ENCODE measurements around the gene TSC2. TPM values are rescaled to one million over a fixed set of nuclear protein-coding genes. Genes with fewer than 3 reads are reported as not detected.
"Not testable (repeated sequence)": the region's sequence is repeated elsewhere in the genome, so short reads cannot be mapped to it uniquely, and the experiment has no call there.

The TSC2 gene
- total RNA-seq, 3 donors from 2014 or later (not counting 1 experiment from before 2014, with no cell fraction given) = 135 to 197 (median 161) TPM

- peak overlapping the region; percentile 76 to 94 for H3K27ac Mint-ChIP-seq
- H3K27me3 Mint-ChIP-seq (ENCODE audit: low read depth in 2 of 2) = no peaks in the 10 kb centered on the region
- H3K9me3 Mint-ChIP-seq = no peaks in the 10 kb centered on the region
- no peaks in the 10 kb centered on the region for H3K36me3 Mint-ChIP-seq
- DNase-seq (peak in 1 of 2 donors; percentile 32), ATAC-seq (peak; percentile 27 to 41 (median 40))
- TF ChIP-seq, protein P1, sequence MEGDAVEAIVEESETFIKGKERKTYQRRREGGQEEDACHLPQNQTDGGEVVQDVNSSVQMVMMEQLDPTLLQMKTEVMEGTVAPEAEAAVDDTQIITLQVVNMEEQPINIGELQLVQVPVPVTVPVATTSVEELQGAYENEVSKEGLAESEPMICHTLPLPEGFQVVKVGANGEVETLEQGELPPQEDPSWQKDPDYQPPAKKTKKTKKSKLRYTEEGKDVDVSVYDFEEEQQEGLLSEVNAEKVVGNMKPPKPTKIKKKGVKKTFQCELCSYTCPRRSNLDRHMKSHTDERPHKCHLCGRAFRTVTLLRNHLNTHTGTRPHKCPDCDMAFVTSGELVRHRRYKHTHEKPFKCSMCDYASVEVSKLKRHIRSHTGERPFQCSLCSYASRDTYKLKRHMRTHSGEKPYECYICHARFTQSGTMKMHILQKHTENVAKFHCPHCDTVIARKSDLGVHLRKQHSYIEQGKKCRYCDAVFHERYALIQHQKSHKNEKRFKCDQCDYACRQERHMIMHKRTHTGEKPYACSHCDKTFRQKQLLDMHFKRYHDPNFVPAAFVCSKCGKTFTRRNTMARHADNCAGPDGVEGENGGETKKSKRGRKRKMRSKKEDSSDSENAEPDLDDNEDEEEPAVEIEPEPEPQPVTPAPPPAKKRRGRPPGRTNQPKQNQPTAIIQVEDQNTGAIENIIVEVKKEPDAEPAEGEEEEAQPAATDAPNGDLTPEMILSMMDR (IDR thresholded peaks at IDR 0.05) = no peak
- peak overlapping the region; percentile 76 for H3K4me3 Mint-ChIP-seq
- peaks cover 28 to 50% of the 10 kb centered on the region in 2 donors for H3K4me1 Mint-ChIP-seq
- Histone ChIP-seq H3K27ac (ENCODE audit: low read length) (peak overlapping the region; percentile 58), H3K4me3 (ENCODE audit: low read length) (peak overlapping the region; percentile 32), H3K9me3 (ENCODE audit: control insufficient read depth, insufficient read depth, low read length) (no peaks in the 10 kb centered on the region), H3K27me3 (ENCODE audit: control insufficient read depth, insufficient read depth, low read length) (no peaks in the 10 kb centered on the region), H3K36me3 (ENCODE audit: control insufficient read depth, insufficient read depth, low read length) (no peaks in the 10 kb centered on the region), H3K4me1 (ENCODE audit: control insufficient read depth, insufficient read depth, low read length) (peaks cover 55% of the 10 kb centered on the region)
- WGBS (ENCODE audit: insufficient coverage) = under 1% methylated on average over 55 of the region's 55 CpGs
- intact Hi-C loops (cut with micrococcal nuclease) = loop anchor here (10.0 kb wide), 2 partner anchors 476 to 656 kb away; no protein-coding TSS in a partner anchor
Observed at GRCh38 chr16:2009164-2009711, 38.5 kb upstream of the TSC2 start.

- Histone ChIP-seq H3K4me3 (ENCODE audit: low read length) (peak within 1 kb of the TSS; percentile 82), H3K27me3 (ENCODE audit: control insufficient read depth, insufficient read depth, low read length) (no peaks in the 10 kb centered on the region), H3K36me3 (ENCODE audit: control insufficient read depth, insufficient read depth, low read length) (no peaks in the 10 kb centered on the region), H3K9me3 (ENCODE audit: control insufficient read depth, insufficient read depth, low read length) (no peaks in the 10 kb centered on the region), H3K4me1 (ENCODE audit: control insufficient read depth, insufficient read depth, low read length) (peaks cover 50% of the 10 kb centered on the region), H3K27ac (ENCODE audit: low read length) (peak within 1 kb of the TSS; percentile 98)
- DNase-seq = peak; percentile 84 to 93
- Mint-ChIP-seq H3K27me3 (ENCODE audit: low read depth in 2 of 2) (no peaks in the 10 kb centered on the region), H3K27ac (peak within 1 kb of the TSS; percentile 93 to 94), H3K4me3 (peak within 1 kb of the TSS; percentile 87), H3K36me3 (no peaks in the 10 kb centered on the region), H3K9me3 (no peaks in the 10 kb centered on the region), H3K4me1 (peaks cover 28 to 45% of the 10 kb centered on the region in 2 donors)
- peak; percentile 94 to 99 (median 98) for ATAC-seq
- 3% methylated on average over 52 of the region's 52 CpGs for WGBS (ENCODE audit: insufficient coverage)
- intact Hi-C loops (cut with micrococcal nuclease) = loop anchor here (10.0 kb wide), 2 partner anchors 475 to 655 kb away; no protein-coding TSS in a partner anchor
- TF ChIP-seq, protein P1 (IDR thresholded peaks at IDR 0.05) = no peak
Observed at GRCh38 chr16:2009791-2010510, 37.8 kb upstream of the TSC2 start, which contains the start of gene ZNF598. ZNF598 (minus strand) TSS chr16:2009821.

GRCh38 chr16:2011726-2012125, 36.1 kb upstream of the TSC2 start:
- ATAC-seq; H3K9me3 ChIP-seq (ENCODE audit: control insufficient read depth, insufficient read depth, low read length); H3K36me3 Mint-ChIP-seq; H3K27ac Mint-ChIP-seq; H3K9me3 Mint-ChIP-seq; intact Hi-C loops (cut with micrococcal nuclease); H3K27me3 Mint-ChIP-seq (ENCODE audit: low read depth in 2 of 2); H3K27ac ChIP-seq (ENCODE audit: low read length); H3K27me3 ChIP-seq (ENCODE audit: control insufficient read depth, insufficient read depth, low read length); H3K4me3 Mint-ChIP-seq; H3K4me3 ChIP-seq (ENCODE audit: low read length); DNase-seq; H3K36me3 ChIP-seq (ENCODE audit: control insufficient read depth, insufficient read depth, low read length): not testable (repeated sequence)
- WGBS (ENCODE audit: insufficient coverage) = 74% methylated on average over 5 of the region's 9 CpGs
- H3K4me1 ChIP-seq (ENCODE audit: control insufficient read depth, insufficient read depth, low read length) = peaks cover 35% of the 10 kb centered on the region
- peaks cover 24 to 29% of the 10 kb centered on the region in 2 donors for H3K4me1 Mint-ChIP-seq

DNA sequence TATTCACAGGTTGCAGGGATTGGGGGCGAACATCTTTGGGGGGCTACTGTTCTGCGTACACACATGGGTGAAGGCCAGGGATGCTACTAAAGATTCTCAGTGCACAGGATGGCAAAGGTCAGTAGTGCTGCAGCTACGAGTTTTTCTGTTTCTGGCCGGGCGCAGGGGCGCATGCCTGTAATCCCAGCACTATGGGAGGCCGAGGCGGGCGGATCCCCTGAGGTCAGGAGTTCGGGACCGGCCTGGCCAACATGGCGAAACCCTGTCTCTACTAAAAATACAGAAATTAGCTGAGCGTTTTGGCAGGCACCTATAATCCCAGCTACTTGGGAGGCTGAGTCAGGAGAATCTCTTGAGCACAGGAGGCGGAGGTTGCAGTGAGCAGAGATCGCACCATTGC, 34.3 kb upstream of the TSC2 start:
- Histone ChIP-seq H3K9me3 (ENCODE audit: control insufficient read depth, insufficient read depth, low read length) (no peaks in the 10 kb centered on the region), H3K36me3 (ENCODE audit: control insufficient read depth, insufficient read depth, low read length) (no peaks in the 10 kb centered on the region), H3K27ac (ENCODE audit: low read length) (no peak overlapping the region), H3K4me1 (ENCODE audit: control insufficient read depth, insufficient read depth, low read length) (peaks cover 17% of the 10 kb centered on the region), H3K27me3 (ENCODE audit: control insufficient read depth, insufficient read depth, low read length) (no peaks in the 10 kb centered on the region), H3K4me3 (ENCODE audit: low read length) (no peak overlapping the region)
- ATAC-seq (no peak), DNase-seq (no peak)
- H3K9me3 Mint-ChIP-seq = no peaks in the 10 kb centered on the region
- 94% methylated on average over 15 of the region's 15 CpGs for WGBS (ENCODE audit: insufficient coverage)
- H3K4me1 Mint-ChIP-seq = peaks cover 10 to 11% of the 10 kb centered on the region in 2 donors
- H3K36me3 Mint-ChIP-seq = no peaks in the 10 kb centered on the region
- peak overlapping the region; percentile 35 for H3K4me3 Mint-ChIP-seq
- TF ChIP-seq, protein P1 (IDR thresholded peaks at IDR 0.05) = no peak
- H3K27ac Mint-ChIP-seq = no peak overlapping the region
- peaks cover 0 to 3% of the 10 kb centered on the region in 2 donors for H3K27me3 Mint-ChIP-seq (ENCODE audit: low read depth in 2 of 2)
- intact Hi-C loops (cut with micrococcal nuclease) = no loop called here
